Tibial artery (tissue), 4 donors: ENCODE data around the gene TOPAZ1.

ENCODE experiments used
- DNase-seq, 2 donors: peaks; one replicate each; pipeline ENCODE4 v3.0.0-alpha.2; 2019
- H3K27ac ChIP-seq, 2 donors: fragments of 200-600 bp; sonication (generic) in 1 of 2; 1 replicate in 1 of 2; 2 replicates in 1 of 2; pipeline ENCODE4 v1.5.1; 2018 to 2019; ENCODE audit warnings: mild to moderate bottlenecking in 1 of 2
- H3K27me3 ChIP-seq, 2 donors: fragments of 200-600 bp; sonication (generic) in 1 of 2; one replicate each; pipeline versions ENCODE4 v1.5.1 to v1.6.0; 2016 to 2019
- H3K36me3 ChIP-seq, 3 donors: fragments of 200-600 bp; sonication (generic) in 2 of 3; one replicate each; pipeline ENCODE4 v1.5.1; 2016 to 2019; ENCODE audit warnings: mild to moderate bottlenecking in 2 of 3
- H3K4me1 ChIP-seq, 4 donors: fragments of 200-600 bp; sonication (generic) in 2 of 4; 1 replicate in 3 of 4; 2 replicates in 1 of 4; pipeline ENCODE4 v1.5.1; 2016 to 2019
- H3K4me3 ChIP-seq, 2 donors: fragments of 200-600 bp; sonication (generic) in 1 of 2; 1 replicate in 1 of 2; 2 replicates in 1 of 2; pipeline ENCODE4 v1.5.1; 2018 to 2019; ENCODE audit warnings: mild to moderate bottlenecking in 2 of 2
- H3K9me3 ChIP-seq, 3 donors: fragments of 200-600 bp; sonication (generic) in 1 of 3; one replicate each; pipeline ENCODE4 v1.5.1; 2016 to 2019
- CTCF ChIP-seq, 2 experiments: fragments of 200-600 bp in 1 of 2; fragments of 450-650 bp in 1 of 2; IDR thresholded peaks; one replicate each; pipeline ENCODE4 v1.5.1; 2017 to 2019; ENCODE audit warnings: antibody characterized with exemption in 2 of 2, mild to moderate bottlenecking in 1 of 2, moderate library complexity in 1 of 2
- intact Hi-C: fragments of 100-400 bp; cut with DNase I; formaldehyde crosslinking; loops from one replicate; pipeline ENCODE4 v1.15.0; 2023; ENCODE audit warnings: low total_unique reads

TOPAZ1 gene

GRCh38 chr3:44208568-44208967 is 33.1 kb upstream of the TOPAZ1 start:
- no peak for DNase-seq
- intact Hi-C loops, result no loop called here
- Histone ChIP-seq H3K4me3 (no peak overlapping the region), H3K27ac (no peak overlapping the region), H3K27me3 (no peaks in the 10 kb centered on the region), H3K36me3 (no peaks in the 10 kb centered on the region), H3K9me3 (no peaks in the 10 kb centered on the region), H3K4me1 (no peaks in the 10 kb centered on the region)
- TF ChIP-seq CTCF (IDR thresholded peaks at IDR 0.05), result no peak

GRCh38 chr3:44210967-44211366 is 30.7 kb upstream of the TOPAZ1 start:
- TF ChIP-seq CTCF (IDR thresholded peaks at IDR 0.05), result no peak
- DNase-seq, result no peak
- Histone ChIP-seq H3K27ac (no peak overlapping the region), H3K27me3 (no peaks in the 10 kb centered on the region), H3K36me3 (no peaks in the 10 kb centered on the region), H3K9me3 (peaks cover 0 to 3% (median 0%) of the 10 kb centered on the region in 3 donors), H3K4me1 (no peaks in the 10 kb centered on the region), H3K4me3 (no peak overlapping the region)
- intact Hi-C loops, result no loop called here

- Histone ChIP-seq H3K4me1 (no peaks in the 10 kb centered on the region), H3K27me3 (peaks cover 0 to 8% of the 10 kb centered on the region in 2 donors), H3K4me3 (no peak overlapping the region), H3K36me3 (no peaks in the 10 kb centered on the region), H3K9me3 (no peaks in the 10 kb centered on the region), H3K27ac (no peak overlapping the region)
- intact Hi-C loops, result no loop called here
- TF ChIP-seq CTCF (IDR thresholded peaks at IDR 0.05), result no peak
- DNase-seq, result no peak
Measured at GRCh38 chr3:44222337-44222736, 19.3 kb upstream of the TOPAZ1 start.

- Histone ChIP-seq H3K36me3 (no peaks in the 10 kb centered on the region), H3K9me3 (no peaks in the 10 kb centered on the region), H3K27ac (no peak overlapping the region), H3K4me1 (no peaks in the 10 kb centered on the region), H3K4me3 (no peak overlapping the region), H3K27me3 (peaks cover 0 to 8% of the 10 kb centered on the region in 2 donors)
- no peak for TF ChIP-seq CTCF (IDR thresholded peaks at IDR 0.05)
- intact Hi-C loops, result no loop called here
- no peak for DNase-seq
Measured at GRCh38 chr3:44223299-44223698, 18.4 kb upstream of the TOPAZ1 start.

GRCh38 chr3:44224131-44224530 is 17.6 kb upstream of the TOPAZ1 start:
- intact Hi-C loops, result no loop called here
- no peak overlapping the region for H3K27ac ChIP-seq
- H3K27me3 ChIP-seq, result peaks cover 0 to 8% of the 10 kb centered on the region in 2 donors
- no peak for TF ChIP-seq CTCF (IDR thresholded peaks at IDR 0.05)
- H3K4me3 ChIP-seq, result no peak overlapping the region
- H3K4me1 ChIP-seq, result no peaks in the 10 kb centered on the region
- no peaks in the 10 kb centered on the region for H3K36me3 ChIP-seq
- no peaks in the 10 kb centered on the region for H3K9me3 ChIP-seq
- no peak for DNase-seq

GRCh38 chr3:44226573-44226972 is 15.1 kb upstream of the TOPAZ1 start:
- no peak for TF ChIP-seq CTCF (IDR thresholded peaks at IDR 0.05)
- H3K27ac ChIP-seq, result no peak overlapping the region
- no peak for DNase-seq

More at GRCh38 chr3:44226573-44226972, 15.1 kb upstream of the TOPAZ1 start:
- intact Hi-C loops, result no loop called here
- Histone ChIP-seq H3K9me3 (no peaks in the 10 kb centered on the region), H3K27me3 (peaks cover 0 to 8% of the 10 kb centered on the region in 2 donors), H3K4me1 (no peaks in the 10 kb centered on the region), H3K4me3 (no peak overlapping the region), H3K36me3 (no peaks in the 10 kb centered on the region)
